DND-41 (cell line): ENCODE results near the gene NLGN1.

Experiments used
- ATAC-seq: fragments of 200-7000 bp; cut with Tn5 transposase; 3 replicates; pipeline ENCODE4 v1.9.1; 2021; ENCODE audit warnings: low read depth; ENCODE audit not compliant: insufficient read depth
- DNase-seq: peaks from one replicate; pipeline ENCODE4 v3.0.0-alpha.2; 2020
- H2AFZ ChIP-seq: 2 replicates; pipeline ENCODE4 v1.6.0; 2012; ENCODE audit warnings: low read depth, low read length
- H3K27ac ChIP-seq: 2 replicates; pipeline ENCODE4 v1.5.1; 2012; ENCODE audit warnings: low read length, inconsistent platforms
- H3K27me3 ChIP-seq: fragments of 200-600 bp; sonication (generic); 2 replicates; pipeline ENCODE4 v1.6.0; 2012; ENCODE audit warnings: low read length, mild to moderate bottlenecking, inconsistent platforms; ENCODE audit not compliant: insufficient read depth, poor library complexity
- H3K36me3 ChIP-seq: 2 replicates; pipeline ENCODE4 v1.5.1; 2012; ENCODE audit warnings: low read length, inconsistent platforms; ENCODE audit not compliant: insufficient read depth
- H3K4me1 ChIP-seq: 2 replicates; pipeline ENCODE4 v1.5.1; 2012; ENCODE audit warnings: mild to moderate bottlenecking, low read length; ENCODE audit not compliant: insufficient read depth
- H3K4me2 ChIP-seq: 2 replicates; pipeline ENCODE4 v1.6.0; 2012; ENCODE audit warnings: mild to moderate bottlenecking, moderate library complexity, low read length, inconsistent platforms; ENCODE audit not compliant: insufficient read depth
- H3K4me3 ChIP-seq, 2 experiments: fragments of 200-600 bp in 1 of 2; shearing (Covaris generic) in 1 of 2; 2 replicates each; pipeline ENCODE4 v1.5.1; 2012 to 2016; ENCODE audit warnings: inconsistent platforms in 2 of 2, low read length in 2 of 2, mild to moderate bottlenecking in 2 of 2, low read depth in 1 of 2, moderate library complexity in 1 of 2
- H3K79me2 ChIP-seq: 2 replicates; pipeline ENCODE4 v1.6.0; 2012; ENCODE audit warnings: low read length, inconsistent platforms; ENCODE audit not compliant: insufficient read depth
- H3K9ac ChIP-seq: 2 replicates; pipeline ENCODE4 v1.6.0; 2012; ENCODE audit warnings: low read depth, mild to moderate bottlenecking, inconsistent platforms, low read length, moderate library complexity
- H3K9me3 ChIP-seq: 2 replicates; pipeline ENCODE4 v1.5.1; 2012; ENCODE audit warnings: low read length, moderate library complexity, mild to moderate bottlenecking, inconsistent platforms; ENCODE audit not compliant: insufficient read depth, severe bottlenecking
- H4K20me1 ChIP-seq: 2 replicates; pipeline ENCODE4 v1.6.0; 2012; ENCODE audit warnings: low read length; ENCODE audit not compliant: insufficient read depth
- CTCF ChIP-seq: IDR thresholded peaks from 2 replicates; pipeline ENCODE4 v1.5.1; 2012; ENCODE audit warnings: borderline replicate concordance, low read length, moderate library complexity, mild to moderate bottlenecking; ENCODE audit not compliant: poor library complexity, severe bottlenecking; ENCODE audit errors: extremely low read depth
- EZH2 ChIP-seq: IDR thresholded peaks from 3 replicates; pipeline ENCODE4 v1.6.1; 2012; ENCODE audit warnings: borderline replicate concordance, low read depth, mild to moderate bottlenecking, moderate library complexity, low read length, inconsistent platforms; ENCODE audit not compliant: severe bottlenecking

Gene NLGN1

GRCh38 chr3:173744479-173744878 is 346.9 kb downstream of the NLGN1 start:
- ATAC-seq (no peak), DNase-seq (no peak)
- no peak for TF ChIP-seq EZH2
- no peak for TF ChIP-seq CTCF
- Histone ChIP-seq H3K27ac (no peak overlapping the region), H3K4me1 (no peaks in the 10 kb centered on the region), H3K79me2 (no peaks in the 10 kb centered on the region), H2AFZ (no peak overlapping the region), H3K4me3 (no peak overlapping the region), H3K9ac (no peak overlapping the region), H3K4me2 (no peak overlapping the region), H3K27me3 (peaks cover 2% of the 10 kb centered on the region), H4K20me1 (no peaks in the 10 kb centered on the region), H3K36me3 (no peaks in the 10 kb centered on the region), H3K9me3 (no peaks in the 10 kb centered on the region)

- Histone ChIP-seq H3K9ac (no peak overlapping the region), H3K4me2 (no peak overlapping the region), H4K20me1 (no peaks in the 10 kb centered on the region), H3K4me3 (no peak overlapping the region), H3K4me1 (no peaks in the 10 kb centered on the region), H3K79me2 (no peaks in the 10 kb centered on the region), H3K27ac (no peak overlapping the region), H3K9me3 (no peaks in the 10 kb centered on the region), H3K27me3 (peaks cover 2% of the 10 kb centered on the region), H2AFZ (no peak overlapping the region), H3K36me3 (no peaks in the 10 kb centered on the region)
- ATAC-seq, result no peak
- no peak for DNase-seq
- no peak for TF ChIP-seq EZH2
- no peak for TF ChIP-seq CTCF
Observed at GRCh38 chr3:173744895-173745294, 347.4 kb downstream of the NLGN1 start.

GRCh38 chr3:173745952-173746682 is 348.6 kb downstream of the NLGN1 start:
- no peak overlapping the region for H2AFZ ChIP-seq

More at GRCh38 chr3:173745952-173746682, 348.6 kb downstream of the NLGN1 start:
- ATAC-seq (no peak), DNase-seq (no peak)
- H3K9me3 ChIP-seq, result no peaks in the 10 kb centered on the region
- no peak overlapping the region for H3K27ac ChIP-seq
- TF ChIP-seq EZH2 (no peak), CTCF (no peak)
- H3K9ac ChIP-seq, result no peak overlapping the region
- H3K27me3 ChIP-seq, result peaks cover 2% of the 10 kb centered on the region
- no peak overlapping the region for H3K4me2 ChIP-seq
- H3K79me2 ChIP-seq, result no peaks in the 10 kb centered on the region
- H3K36me3 ChIP-seq, result no peaks in the 10 kb centered on the region
- no peak overlapping the region for H3K4me3 ChIP-seq
- no peaks in the 10 kb centered on the region for H4K20me1 ChIP-seq
- no peaks in the 10 kb centered on the region for H3K4me1 ChIP-seq
